AG04449 (cell line): ENCODE data around the gene SIMC1.

ENCODE experiments used
- CTCF ChIA-PET: fragments of 350-600 bp; formaldehyde crosslinking; extraction: SDS; loops from one replicate; lab custom pipeline; 2021; ENCODE audit warnings: antibody characterized with exemption; lab: Yijun Ruan, JAX
- POLR2A ChIA-PET: fragments of 400-600, 350-600 bp; formaldehyde crosslinking; extraction: SDS; loops from one replicate; lab custom pipeline; 2020; ENCODE audit warnings: antibody characterized with exemption, inconsistent platforms; lab: Yijun Ruan, JAX
- DNase-seq: peaks from one replicate; pipeline ENCODE4 v3.0.0-alpha.2; 2010; ENCODE audit warnings: low read depth, low spot score
- H3K4me3 ChIP-seq: 2 replicates; pipeline ENCODE4 v1.5.1; 2011; ENCODE audit warnings: low read depth, mild to moderate bottlenecking, control low read depth, low read length
- TF ChIP-seq, protein P1 (sequence below): IDR thresholded peaks from one replicate; pipeline ENCODE4 v1.5.1; 2011; ENCODE audit warnings: mild to moderate bottlenecking, moderate library complexity, low read length, control low read depth, inconsistent platforms; ENCODE audit not compliant: insufficient read depth; ENCODE audit errors: missing control alignments

Gene SIMC1

GRCh38 chr5:176366232-176366894, 128.1 kb downstream of the SIMC1 start:
- CTCF ChIA-PET = no interaction called here
- POLR2A ChIA-PET = interaction anchor here (1.6 kb wide), 1 partner anchor 14 kb away, joined by 5 read pairs; no protein-coding TSS in a partner anchor
- TF ChIP-seq, protein P1, sequence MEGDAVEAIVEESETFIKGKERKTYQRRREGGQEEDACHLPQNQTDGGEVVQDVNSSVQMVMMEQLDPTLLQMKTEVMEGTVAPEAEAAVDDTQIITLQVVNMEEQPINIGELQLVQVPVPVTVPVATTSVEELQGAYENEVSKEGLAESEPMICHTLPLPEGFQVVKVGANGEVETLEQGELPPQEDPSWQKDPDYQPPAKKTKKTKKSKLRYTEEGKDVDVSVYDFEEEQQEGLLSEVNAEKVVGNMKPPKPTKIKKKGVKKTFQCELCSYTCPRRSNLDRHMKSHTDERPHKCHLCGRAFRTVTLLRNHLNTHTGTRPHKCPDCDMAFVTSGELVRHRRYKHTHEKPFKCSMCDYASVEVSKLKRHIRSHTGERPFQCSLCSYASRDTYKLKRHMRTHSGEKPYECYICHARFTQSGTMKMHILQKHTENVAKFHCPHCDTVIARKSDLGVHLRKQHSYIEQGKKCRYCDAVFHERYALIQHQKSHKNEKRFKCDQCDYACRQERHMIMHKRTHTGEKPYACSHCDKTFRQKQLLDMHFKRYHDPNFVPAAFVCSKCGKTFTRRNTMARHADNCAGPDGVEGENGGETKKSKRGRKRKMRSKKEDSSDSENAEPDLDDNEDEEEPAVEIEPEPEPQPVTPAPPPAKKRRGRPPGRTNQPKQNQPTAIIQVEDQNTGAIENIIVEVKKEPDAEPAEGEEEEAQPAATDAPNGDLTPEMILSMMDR = no peak
- DNase-seq = no peak
- H3K4me3 ChIP-seq = peak overlapping the region; percentile 70

- ChIA-PET POLR2A (interaction anchor here (0.7 kb wide), 1 partner anchor 20 kb away, joined by 4 read pairs; the partner anchor contains the start of genes HIGD2A and NOP16), CTCF (interaction anchor here (1.2 to 1.5 kb wide), 2 partner anchors 19 to 80 kb away, joined by 3 to 4 read pairs; partner anchors contain the start of genes FAF2 and NOP16)
- no peak for DNase-seq
- H3K4me3 ChIP-seq = no peak overlapping the region
- TF ChIP-seq, protein P1 = no peak
Observed at GRCh38 chr5:176368726-176369125, 130.5 kb downstream of the SIMC1 start.

- ChIA-PET CTCF (no interaction called here), POLR2A (no interaction called here)
- TF ChIP-seq, protein P1 = no peak
- no peak overlapping the region for H3K4me3 ChIP-seq
- no peak for DNase-seq
Observed at GRCh38 chr5:176369934-176370711, 131.9 kb downstream of the SIMC1 start.

DNA sequence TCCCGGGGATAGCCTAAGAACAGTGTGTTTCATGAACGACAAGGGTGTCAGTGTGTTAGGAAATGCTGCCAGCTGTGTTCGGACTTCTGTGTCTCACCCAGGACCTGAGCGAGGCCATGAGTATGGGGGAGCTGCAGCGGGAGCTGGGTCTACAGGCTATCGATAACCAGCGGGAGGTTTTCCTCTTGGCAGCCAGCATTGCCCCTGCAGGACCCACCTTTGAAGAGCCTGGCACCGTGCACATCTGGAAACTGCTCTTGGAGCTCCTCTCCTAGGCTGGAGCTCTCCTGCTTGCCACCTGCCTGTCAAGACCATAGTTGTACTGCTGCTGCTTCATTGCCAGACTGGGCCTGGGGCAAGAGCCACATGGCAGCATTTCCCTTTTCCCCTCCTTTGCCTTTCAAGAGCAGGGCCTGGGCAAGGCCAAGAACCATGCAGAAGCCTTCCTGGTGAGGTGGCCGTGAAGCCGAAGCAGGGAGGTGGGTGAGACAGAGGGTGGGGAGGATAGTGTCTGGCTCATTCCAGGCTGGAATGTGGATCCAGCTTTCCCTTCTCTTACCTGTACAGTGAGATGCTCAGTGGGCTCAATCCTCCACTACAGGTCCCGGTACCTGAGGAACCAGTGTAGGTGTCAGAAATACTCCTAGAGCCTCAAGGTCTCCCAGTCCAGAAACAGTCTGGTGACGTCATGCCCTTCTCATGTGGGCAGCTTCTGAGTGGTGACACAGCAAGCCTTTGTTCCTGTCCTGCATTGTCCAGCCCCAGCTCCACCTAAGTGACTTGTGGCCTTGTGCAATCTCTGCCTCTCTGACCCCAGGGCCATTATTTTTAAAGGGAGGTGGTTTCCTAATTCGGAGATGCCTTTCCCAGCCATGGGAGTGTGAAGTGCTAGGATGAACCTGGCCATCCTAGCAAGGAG, 133.7 kb downstream of the SIMC1 start:
- TF ChIP-seq, protein P1 = no peak
- no peak overlapping the region for H3K4me3 ChIP-seq
- no peak for DNase-seq
- ChIA-PET CTCF (no interaction called here), POLR2A (no interaction called here)

GRCh38 chr5:176373100-176373818, 135.0 kb downstream of the SIMC1 start:
- POLR2A ChIA-PET = no interaction called here
- CTCF ChIA-PET = no interaction called here
- TF ChIP-seq, protein P1 = no peak
- H3K4me3 ChIP-seq = no peak overlapping the region
- DNase-seq = no peak
